A549 (cell line): ENCODE data around the gene MIER1.

Experiments
- CEBPB ChIP-seq, 2 experiments: fragments of >200 bp in 1 of 2; sonication (Bioruptor Twin) in 1 of 2; formaldehyde crosslinking in 1 of 2; IDR thresholded peaks; 2 replicates each; pipeline ENCODE4 v1.6.1; 2012 to 2016
- HOXA7 ChIP-seq: fragments of 250-450 bp; sonication (Bioruptor Pico); IDR thresholded peaks from 2 replicates; pipeline ENCODE4 v1.5.0; 2020; ENCODE audit warnings: mild to moderate bottlenecking, moderate library complexity
- JUNB ChIP-seq: fragments of >200 bp; sonication (Bioruptor Twin); formaldehyde crosslinking; IDR thresholded peaks from 2 replicates; pipeline ENCODE4 v1.6.1; 2016
- TF ChIP-seq, protein P1 (sequence below): fragments of >200 bp; sonication (Bioruptor Twin); formaldehyde crosslinking; IDR thresholded peaks from 3 replicates; pipeline ENCODE4 v1.5.1; 2016

DNA sequence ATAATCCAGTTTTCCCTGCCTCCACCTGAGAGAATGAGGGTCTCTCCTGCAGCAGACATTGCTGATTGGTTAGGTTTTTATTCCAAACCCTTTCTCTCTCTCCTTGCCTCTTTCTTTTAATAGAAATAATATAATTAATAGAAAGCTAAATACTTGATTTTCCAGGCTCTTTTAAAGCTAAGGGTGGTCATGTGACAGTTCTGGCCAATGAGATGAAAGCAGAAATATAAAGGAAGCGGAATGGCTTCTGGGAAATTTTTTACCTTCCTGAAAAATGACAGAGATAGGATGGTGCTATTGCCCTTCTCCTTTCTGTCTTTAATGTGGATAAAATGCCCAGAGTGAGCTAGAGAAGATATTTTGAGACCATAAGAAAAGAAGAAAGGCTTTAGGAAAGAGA is 35.8 kb upstream of the MIER1 start:
- TF ChIP-seq CEBPB (IDR thresholded peaks at IDR 0.05) (no peak), JUNB (no peak), HOXA7 (no peak)
- TF ChIP-seq, protein P1, sequence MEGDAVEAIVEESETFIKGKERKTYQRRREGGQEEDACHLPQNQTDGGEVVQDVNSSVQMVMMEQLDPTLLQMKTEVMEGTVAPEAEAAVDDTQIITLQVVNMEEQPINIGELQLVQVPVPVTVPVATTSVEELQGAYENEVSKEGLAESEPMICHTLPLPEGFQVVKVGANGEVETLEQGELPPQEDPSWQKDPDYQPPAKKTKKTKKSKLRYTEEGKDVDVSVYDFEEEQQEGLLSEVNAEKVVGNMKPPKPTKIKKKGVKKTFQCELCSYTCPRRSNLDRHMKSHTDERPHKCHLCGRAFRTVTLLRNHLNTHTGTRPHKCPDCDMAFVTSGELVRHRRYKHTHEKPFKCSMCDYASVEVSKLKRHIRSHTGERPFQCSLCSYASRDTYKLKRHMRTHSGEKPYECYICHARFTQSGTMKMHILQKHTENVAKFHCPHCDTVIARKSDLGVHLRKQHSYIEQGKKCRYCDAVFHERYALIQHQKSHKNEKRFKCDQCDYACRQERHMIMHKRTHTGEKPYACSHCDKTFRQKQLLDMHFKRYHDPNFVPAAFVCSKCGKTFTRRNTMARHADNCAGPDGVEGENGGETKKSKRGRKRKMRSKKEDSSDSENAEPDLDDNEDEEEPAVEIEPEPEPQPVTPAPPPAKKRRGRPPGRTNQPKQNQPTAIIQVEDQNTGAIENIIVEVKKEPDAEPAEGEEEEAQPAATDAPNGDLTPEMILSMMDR = no peak
